NCI-H1092 treated with DMSO at 0.1 percent for 48 hours (cell line): ENCODE measurements around the gene PTPN20.
"Not testable (repeated sequence)": the region's sequence is repeated elsewhere in the genome, so short reads cannot be mapped to it uniquely, and the experiment has no call there.

Experiments used
- DNase-seq: peaks from one replicate; lab custom pipeline; 2025; lab: John Stamatoyannopoulos, UW

Gene PTPN20, protein sequence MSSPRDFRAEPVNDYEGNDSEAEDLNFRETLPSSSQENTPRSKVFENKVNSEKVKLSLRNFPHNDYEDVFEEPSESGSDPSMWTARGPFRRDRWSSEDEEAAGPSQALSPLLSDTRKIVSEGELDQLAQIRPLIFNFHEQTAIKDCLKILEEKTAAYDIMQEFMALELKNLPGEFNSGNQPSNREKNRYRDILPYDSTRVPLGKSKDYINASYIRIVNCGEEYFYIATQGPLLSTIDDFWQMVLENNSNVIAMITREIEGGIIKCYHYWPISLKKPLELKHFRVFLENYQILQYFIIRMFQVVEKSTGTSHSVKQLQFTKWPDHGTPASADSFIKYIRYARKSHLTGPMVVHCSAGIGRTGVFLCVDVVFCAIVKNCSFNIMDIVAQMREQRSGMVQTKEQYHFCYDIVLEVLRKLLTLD

DNA sequence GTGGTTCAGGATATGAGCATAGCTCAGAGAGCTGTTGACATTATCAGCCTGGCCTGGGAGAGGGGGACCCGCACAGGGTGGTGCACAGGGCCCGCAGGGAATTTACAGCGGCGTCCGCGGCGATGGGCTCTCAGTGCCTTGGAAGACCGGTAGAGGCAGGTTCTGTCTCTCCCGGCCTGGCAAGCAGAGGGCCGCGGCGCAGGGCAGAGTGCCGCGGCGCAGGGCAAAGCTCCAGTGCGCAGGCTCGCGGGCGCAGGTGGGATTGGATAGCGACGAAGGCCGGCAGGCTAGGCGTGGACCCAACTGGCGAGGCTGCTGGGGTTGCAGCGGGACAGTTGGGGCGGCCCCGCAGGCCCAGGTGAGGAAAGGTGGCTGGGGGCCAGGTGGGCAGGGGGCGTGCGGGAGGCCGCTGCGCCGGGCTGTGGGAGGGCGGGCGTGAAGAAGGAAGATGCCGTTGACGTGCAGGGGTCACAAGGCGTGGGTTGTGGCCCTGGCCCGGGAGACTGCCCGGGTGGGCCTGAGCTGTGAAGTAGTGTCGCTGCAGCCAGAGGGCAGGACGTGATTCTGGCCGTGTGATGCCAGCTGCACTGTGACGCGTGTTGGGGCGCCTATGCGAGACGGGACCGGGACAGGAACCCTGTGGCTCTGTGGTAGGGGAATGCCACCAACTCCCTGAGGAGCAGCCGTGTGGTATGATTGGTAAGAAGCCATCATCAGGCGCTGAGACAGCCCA lies at the start of gene PTPN20:
PTPN20 (plus strand) TSS at position 285 of the 733 bp plus-strand sequence. CDS start 21,072 bp downstream, outside the sequence.
- not testable (repeated sequence) for DNase-seq

GRCh38 chr10:46869716-46870115 lies 41.5 kb upstream of the PTPN20 start:
- not testable (repeated sequence) for DNase-seq

DNA sequence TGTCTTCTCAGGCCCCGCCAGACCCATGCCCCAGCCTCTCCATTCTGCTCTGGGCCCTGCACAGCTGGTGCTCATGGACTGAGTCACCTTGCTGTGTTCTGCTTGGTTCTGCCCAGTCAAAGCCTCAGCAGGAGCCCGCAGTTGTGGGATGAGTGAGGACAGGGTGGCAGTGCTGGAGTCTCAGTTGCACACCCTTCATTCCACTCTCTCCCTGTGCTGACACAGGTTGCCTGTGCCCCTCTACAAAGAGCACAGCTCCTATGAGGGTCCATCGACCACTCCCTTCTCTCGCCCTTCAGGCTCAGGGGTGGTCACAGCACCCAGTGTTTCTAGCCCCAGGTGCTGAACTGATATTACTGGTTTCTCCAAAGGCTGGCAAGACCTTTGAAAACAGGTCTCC lies 39.6 kb upstream of the PTPN20 start:
- DNase-seq = not testable (repeated sequence)

GRCh38 chr10:46875304-46875703 lies 35.9 kb upstream of the PTPN20 start:
- DNase-seq = not testable (repeated sequence)

- not testable (repeated sequence) for DNase-seq
Measured at GRCh38 chr10:46876773-46877172, 34.5 kb upstream of the PTPN20 start.

DNA sequence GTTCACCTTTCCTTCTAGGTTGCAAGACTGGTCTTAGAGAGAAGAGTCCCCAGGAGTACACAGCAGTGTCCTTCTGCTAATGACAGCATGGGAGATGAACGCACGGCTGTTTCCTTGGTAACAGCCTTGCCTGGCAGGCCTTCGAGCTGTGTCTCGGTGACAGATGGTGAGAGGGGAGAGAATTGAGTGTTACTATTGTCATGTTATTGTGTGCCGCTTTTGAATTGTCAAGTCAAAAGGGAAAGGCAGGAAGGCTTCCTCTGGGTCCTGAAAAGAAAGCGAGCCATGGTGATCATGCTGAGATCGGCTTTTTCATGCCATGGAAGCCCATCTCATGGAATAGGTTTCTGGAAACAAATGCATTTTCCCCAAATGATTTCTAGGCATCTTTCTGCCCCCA lies 32.5 kb upstream of the PTPN20 start:
- peak; percentile 63 for DNase-seq

- not testable (repeated sequence) for DNase-seq
Measured at GRCh38 chr10:46890813-46891611, 20.2 kb upstream of the PTPN20 start.

DNA sequence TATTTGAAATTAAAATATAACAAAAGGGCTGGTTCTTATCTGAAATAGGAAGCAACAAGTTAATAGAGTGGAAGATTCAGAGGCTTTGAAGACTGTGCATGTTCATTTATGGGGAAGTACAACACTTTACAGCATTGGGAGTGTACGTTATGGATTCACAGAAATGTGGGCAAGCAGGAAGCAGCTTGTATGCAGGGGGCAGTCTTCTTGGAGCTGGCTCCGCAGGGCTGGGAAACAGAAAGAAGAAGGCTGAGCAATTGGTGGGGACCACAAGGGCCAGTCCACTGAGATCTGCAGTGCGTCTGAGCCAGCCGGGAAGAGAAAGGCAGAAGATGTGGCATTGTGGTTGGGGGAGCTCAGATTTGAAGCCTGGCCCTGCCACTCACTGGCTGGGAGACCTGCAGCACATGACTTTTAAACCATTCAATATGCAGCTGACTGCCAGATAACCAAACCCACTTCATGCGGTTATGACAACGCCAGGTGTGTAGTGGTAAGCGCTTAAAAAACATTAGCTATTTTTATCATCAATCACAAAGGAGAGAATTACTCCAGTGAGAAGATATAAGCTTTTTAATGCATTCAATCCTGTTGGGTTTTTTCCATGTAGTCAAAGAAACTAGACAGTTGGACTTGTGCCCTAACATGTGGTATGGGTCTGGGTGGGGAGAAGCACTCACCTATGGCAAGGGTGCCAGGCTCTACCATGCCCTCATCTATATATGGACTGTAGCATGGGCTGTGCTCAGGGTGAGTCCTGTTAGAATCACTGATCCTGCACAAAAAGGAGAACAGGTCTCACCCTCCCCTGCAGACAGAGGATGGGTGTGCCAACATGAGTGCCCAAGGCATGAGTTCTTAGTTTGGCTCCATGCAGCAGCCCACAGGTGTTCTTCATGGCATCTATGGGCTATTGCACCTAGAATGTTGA lies 14.2 kb upstream of the PTPN20 start:
- not testable (repeated sequence) for DNase-seq

GRCh38 chr10:46901247-46901646 lies 10.0 kb upstream of the PTPN20 start:
- not testable (repeated sequence) for DNase-seq

DNA sequence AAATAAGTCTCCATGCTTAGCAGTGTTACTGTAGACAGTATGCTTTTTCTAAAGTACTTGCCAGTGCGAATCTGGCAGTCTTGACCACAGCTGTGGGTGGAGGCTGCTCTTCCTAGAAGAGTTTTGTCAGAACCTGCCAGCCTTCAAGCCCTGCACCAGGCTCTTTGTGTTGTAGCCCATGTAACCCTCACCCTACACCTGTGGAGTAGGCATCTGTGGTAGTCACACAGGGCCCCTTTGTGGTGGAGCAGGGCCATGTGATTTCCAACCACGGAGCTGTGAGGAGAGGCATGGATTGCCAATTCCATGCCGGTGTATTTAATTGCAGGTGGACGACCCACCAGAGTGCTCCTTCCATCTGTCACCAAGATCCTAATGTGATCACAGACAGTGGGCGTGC lies 7.4 kb upstream of the PTPN20 start:
- not testable (repeated sequence) for DNase-seq

DNA sequence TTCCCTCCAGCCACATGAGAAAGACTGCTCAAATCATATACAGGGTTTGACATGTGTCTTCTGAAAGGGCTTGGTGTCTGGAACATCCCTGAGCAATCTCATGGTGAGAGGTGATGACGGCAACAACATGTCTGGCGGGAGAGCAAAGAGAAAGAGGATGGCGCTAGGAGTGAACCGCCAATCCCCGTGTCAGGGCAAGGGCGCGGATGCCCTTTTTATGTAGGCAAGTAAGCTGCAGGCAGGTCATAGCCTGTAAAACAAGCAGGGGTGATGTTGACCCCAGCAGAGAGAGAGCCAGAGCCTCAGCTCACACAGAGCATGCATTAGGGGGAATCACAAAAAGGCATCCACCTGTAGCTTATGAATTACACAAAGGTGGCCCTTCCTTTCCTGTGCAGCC lies 4.9 kb upstream of the PTPN20 start:
- DNase-seq = not testable (repeated sequence)

DNA sequence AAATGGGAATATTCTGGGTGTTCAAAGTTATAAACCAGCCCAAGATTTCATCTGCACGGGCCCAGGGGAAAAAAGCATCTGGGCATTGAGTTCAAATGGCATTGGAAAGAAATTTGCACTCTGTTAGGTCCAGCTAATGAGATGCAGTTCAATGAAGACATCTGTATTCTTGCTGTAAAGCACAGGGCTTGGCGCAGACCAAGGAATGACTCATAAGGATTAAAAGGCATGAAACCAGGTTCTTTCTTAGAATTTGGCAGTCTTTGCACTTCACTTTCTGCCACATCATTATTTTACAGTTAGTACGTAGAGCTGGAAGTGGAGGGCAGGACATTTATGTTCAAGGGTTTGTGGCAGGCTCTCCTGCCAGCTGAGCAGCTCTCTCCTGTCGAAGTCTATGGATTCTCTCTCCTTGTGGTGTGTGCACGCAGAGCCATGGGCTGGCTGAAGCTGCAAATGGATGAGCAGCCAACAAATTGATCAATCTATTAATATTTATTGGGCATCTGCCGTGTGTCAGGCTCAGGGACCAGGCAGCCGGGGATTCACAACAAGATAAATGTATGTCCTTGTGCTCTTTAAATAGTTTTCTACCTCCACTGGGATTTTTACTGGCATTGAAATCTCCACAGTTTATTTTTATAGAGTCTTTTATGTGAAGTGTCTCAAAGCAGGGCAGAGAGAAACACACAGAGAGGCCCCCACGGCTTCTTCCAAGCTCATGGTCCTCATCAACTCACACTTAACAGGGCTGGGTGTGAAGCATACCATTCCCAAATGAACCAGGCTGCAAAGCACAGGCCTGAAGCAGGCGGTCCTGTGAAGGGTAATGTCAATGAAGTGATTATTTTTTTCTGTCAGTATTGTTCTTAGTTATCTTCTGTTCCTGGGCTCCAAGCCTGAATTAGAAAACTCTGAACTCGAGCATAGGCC lies 3.8 kb upstream of the PTPN20 start:
- not testable (repeated sequence) for DNase-seq

- not testable (repeated sequence) for DNase-seq
Measured at GRCh38 chr10:46922498-46922897, 11.3 kb downstream of the PTPN20 start.

- DNase-seq = not testable (repeated sequence)
Measured at GRCh38 chr10:46925156-46925555, 13.9 kb downstream of the PTPN20 start.

DNA sequence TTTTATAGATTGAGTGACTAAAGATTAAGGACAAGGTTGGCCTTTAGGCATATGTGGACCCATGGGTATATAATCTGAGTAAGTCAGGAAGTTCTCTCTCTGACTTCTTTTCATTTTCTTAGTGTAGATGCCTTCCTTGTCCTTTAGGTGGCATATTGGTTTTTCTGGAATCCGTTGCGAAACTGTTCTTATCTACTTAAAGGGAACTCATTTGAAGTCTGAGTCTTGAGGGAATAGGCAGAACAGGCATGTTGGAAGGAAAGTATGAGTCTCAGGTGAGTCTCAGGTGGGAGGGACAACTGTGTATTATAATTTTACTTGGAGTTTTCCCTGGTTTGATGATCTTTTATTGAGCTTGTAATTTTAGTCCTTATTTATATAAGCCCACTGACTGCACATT lies 14.6 kb downstream of the PTPN20 start:
- DNase-seq = not testable (repeated sequence)

GRCh38 chr10:46928810-46929209 lies 17.6 kb downstream of the PTPN20 start:
- not testable (repeated sequence) for DNase-seq

- not testable (repeated sequence) for DNase-seq
Measured at GRCh38 chr10:46932383-46932782, 21.2 kb downstream of the PTPN20 start.

GRCh38 chr10:46941091-46941490 lies 29.9 kb downstream of the PTPN20 start:
- not testable (repeated sequence) for DNase-seq

GRCh38 chr10:46948687-46949518 lies 37.7 kb downstream of the PTPN20 start:
- not testable (repeated sequence) for DNase-seq
